Activated naive CD4-positive, alpha-beta T cell treated with anti-CD3 and anti-CD28 coated beads, Interleukin-2, amount 50 U/mL, for 24 hours (primary cell): ENCODE data around the gene FLRT2.

Source experiments
- H3K27ac Mint-ChIP-seq: one replicate; pipeline ENCODE4 v1.8.0; 2021; ENCODE audit warnings: mild to moderate bottlenecking, mixed read lengths
- H3K27me3 Mint-ChIP-seq: one replicate; pipeline ENCODE4 v1.8.0; 2021; ENCODE audit warnings: mixed read lengths
- H3K36me3 Mint-ChIP-seq: one replicate; pipeline ENCODE4 v1.8.0; 2021; ENCODE audit warnings: mixed read lengths
- H3K4me1 Mint-ChIP-seq: one replicate; pipeline ENCODE4 v1.8.0; 2021; ENCODE audit warnings: mixed read lengths
- H3K4me3 Mint-ChIP-seq: one replicate; pipeline ENCODE4 v1.8.0; 2021; ENCODE audit warnings: mild to moderate bottlenecking, mixed read lengths
- H3K9me3 Mint-ChIP-seq: one replicate; pipeline ENCODE4 v1.8.0; 2021; ENCODE audit warnings: mixed read lengths

Gene FLRT2

GRCh38 chr14:85573406-85573805 is 43.5 kb downstream of the FLRT2 start:
- no peak overlapping the region for H3K4me3 Mint-ChIP-seq
- no peak overlapping the region for H3K27ac Mint-ChIP-seq
- H3K36me3 Mint-ChIP-seq = no peaks in the 10 kb centered on the region
- H3K27me3 Mint-ChIP-seq = no peaks in the 10 kb centered on the region
- peaks cover 3% of the 10 kb centered on the region for H3K9me3 Mint-ChIP-seq
- no peaks in the 10 kb centered on the region for H3K4me1 Mint-ChIP-seq

DNA sequence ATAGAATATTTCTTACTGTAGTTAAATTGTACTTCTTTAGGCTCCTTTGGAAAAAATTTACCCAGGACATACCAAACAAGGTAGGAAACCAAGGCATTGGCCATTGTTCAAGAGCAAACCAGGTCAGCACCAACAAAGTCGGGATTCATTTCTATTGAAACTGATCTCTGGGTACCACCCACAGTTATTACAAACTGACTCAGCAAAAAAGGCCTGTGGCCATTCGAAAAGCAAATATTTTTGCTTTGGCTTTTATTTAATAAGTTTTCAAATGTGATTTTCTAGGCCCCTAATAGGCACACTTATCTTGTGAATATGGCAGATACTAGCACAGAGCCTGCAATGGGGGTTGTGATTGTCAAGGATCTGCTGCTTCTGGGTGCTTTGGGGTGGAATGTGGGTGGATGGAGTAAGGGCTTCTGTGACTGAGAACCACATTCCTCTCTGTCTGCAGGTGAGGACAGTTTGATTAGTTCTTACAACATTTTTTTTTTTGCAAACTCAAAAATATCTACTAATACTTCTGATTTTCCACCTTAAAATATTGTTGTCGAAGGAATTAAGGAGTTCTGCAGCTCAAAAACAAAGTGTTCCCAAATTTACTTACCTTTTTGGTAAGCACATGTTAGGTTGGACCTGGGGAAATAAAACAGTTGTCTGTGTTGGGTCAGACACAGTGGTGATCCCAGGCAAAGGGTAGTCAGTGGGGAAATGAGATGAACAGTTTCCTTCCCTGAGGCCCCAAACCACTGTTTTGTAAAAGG is 45.1 kb downstream of the FLRT2 start:
- no peaks in the 10 kb centered on the region for H3K36me3 Mint-ChIP-seq
- H3K4me1 Mint-ChIP-seq = no peaks in the 10 kb centered on the region
- no peaks in the 10 kb centered on the region for H3K27me3 Mint-ChIP-seq
- no peak overlapping the region for H3K27ac Mint-ChIP-seq
- no peak overlapping the region for H3K4me3 Mint-ChIP-seq
- peaks cover 4% of the 10 kb centered on the region for H3K9me3 Mint-ChIP-seq

- no peaks in the 10 kb centered on the region for H3K36me3 Mint-ChIP-seq
- H3K9me3 Mint-ChIP-seq = peaks cover 4% of the 10 kb centered on the region
- no peak overlapping the region for H3K4me3 Mint-ChIP-seq
- H3K27ac Mint-ChIP-seq = no peak overlapping the region
- no peaks in the 10 kb centered on the region for H3K4me1 Mint-ChIP-seq
- H3K27me3 Mint-ChIP-seq = no peaks in the 10 kb centered on the region
Observed at GRCh38 chr14:85575617-85575898, 45.6 kb downstream of the FLRT2 start.

DNA sequence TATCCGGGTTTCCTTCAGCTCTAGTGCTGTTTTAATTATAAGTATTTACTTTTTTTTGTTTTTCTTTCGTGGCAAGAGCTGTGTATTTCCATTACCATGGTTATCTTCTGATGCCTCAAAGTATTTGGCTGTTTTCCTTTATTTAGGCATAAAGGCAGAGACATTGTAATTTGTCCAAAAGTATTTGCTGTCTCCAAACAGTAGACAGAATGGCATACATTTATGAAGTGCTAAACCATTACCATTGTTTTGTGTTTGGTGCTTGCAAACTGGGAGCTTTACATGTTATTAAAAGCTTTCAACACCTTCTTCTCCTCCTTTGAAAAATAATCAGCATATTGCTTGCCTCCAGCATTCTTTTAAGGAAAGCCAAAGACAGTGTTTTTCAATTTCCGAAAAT is 46.3 kb downstream of the FLRT2 start:
- peaks cover 4% of the 10 kb centered on the region for H3K9me3 Mint-ChIP-seq
- no peaks in the 10 kb centered on the region for H3K36me3 Mint-ChIP-seq
- H3K27ac Mint-ChIP-seq = no peak overlapping the region
- H3K4me3 Mint-ChIP-seq = no peak overlapping the region
- H3K4me1 Mint-ChIP-seq = no peaks in the 10 kb centered on the region
- H3K27me3 Mint-ChIP-seq = no peaks in the 10 kb centered on the region

DNA sequence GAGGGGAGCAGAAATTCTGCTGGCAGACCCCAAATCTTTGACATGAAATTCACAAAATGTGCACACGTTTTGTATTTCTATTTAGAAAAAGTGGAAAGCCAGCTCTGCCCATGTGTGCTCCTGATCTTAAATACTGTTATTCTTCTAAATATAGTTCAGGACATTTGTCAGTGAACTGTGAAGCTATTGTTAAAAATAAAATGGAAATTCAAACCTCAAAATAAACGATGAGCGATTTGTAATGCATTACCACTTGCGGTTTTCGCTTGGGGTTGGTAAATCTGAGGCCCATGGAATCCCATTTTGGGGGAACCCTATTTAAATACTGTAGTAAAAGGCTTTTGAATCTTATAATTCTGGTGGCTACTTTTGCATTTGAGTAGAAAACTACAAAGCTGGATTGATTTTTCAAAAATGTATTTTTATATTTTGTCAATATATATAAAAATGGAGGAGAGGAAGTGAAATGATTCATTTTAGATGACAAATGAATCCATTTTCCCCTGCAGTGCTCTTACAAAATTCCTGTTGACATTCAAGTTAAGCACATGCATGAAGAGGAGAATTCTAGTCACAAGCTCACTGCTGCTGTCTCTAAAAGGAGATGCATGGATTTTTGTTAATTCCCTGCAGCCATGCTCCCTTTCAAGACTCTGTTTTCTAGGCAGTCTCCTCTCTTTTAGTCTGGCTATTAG is 47.1 kb downstream of the FLRT2 start:
- Mint-ChIP-seq H3K4me3 (no peak overlapping the region), H3K9me3 (peaks cover 4% of the 10 kb centered on the region), H3K27ac (no peak overlapping the region), H3K27me3 (no peaks in the 10 kb centered on the region), H3K36me3 (no peaks in the 10 kb centered on the region), H3K4me1 (no peaks in the 10 kb centered on the region)

DNA sequence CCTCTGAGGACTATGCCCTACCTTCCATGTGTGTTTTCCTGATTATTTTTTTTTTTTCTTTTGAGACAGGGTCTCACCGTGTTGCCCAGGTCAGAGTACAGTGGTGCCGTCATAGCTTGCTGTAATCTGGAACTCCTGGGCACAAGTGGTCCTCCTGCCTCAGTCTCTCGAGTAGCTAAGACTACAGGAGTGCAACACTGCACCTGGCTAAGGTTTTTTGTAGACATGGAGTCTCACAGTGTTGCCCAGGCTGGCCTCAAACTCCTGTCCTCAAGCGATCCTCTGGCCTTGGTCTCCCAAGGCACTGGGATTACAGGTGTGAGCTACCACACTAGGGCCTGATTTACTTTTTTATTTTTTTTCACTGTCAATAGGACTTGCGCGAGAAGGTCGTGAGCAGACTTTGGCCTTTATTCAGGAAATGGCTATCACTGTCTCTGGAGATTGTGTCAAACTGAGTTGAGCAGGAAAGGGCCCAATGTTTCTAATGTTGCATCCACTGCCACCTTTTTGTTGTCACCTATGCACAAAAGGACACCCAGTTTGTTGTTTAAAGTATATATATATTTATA is 47.7 kb downstream of the FLRT2 start:
- Mint-ChIP-seq H3K36me3 (no peaks in the 10 kb centered on the region), H3K9me3 (peaks cover 4% of the 10 kb centered on the region), H3K27me3 (no peaks in the 10 kb centered on the region), H3K4me3 (no peak overlapping the region), H3K4me1 (no peaks in the 10 kb centered on the region), H3K27ac (no peak overlapping the region)

- H3K36me3 Mint-ChIP-seq = no peaks in the 10 kb centered on the region
- H3K4me3 Mint-ChIP-seq = no peak overlapping the region
- H3K27me3 Mint-ChIP-seq = no peaks in the 10 kb centered on the region
- H3K4me1 Mint-ChIP-seq = no peaks in the 10 kb centered on the region
- H3K27ac Mint-ChIP-seq = no peak overlapping the region
- peaks cover 4% of the 10 kb centered on the region for H3K9me3 Mint-ChIP-seq
Observed at GRCh38 chr14:85578357-85578756, 48.4 kb downstream of the FLRT2 start.

DNA sequence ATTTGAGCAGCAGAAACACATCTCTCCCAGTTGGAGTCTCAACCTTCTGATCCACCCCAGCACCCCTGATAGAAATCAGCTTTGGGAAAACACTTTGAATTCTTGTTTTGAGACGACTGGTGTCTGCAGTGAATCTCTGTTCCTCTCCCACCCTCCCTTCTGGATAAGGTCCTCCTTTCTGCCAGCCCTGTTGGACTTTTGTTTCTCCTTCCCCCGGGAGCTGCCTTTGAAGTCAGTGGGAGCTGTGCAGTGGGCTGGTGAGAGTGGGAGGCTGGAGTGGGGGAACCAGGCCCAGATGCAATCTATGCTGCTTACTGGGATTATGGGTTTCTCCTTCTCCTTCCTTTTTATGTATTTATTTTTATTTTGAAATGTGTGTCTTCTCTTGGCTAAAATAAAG is 49.0 kb downstream of the FLRT2 start:
- Mint-ChIP-seq H3K36me3 (no peaks in the 10 kb centered on the region), H3K4me3 (no peak overlapping the region), H3K9me3 (peaks cover 4% of the 10 kb centered on the region), H3K27ac (no peak overlapping the region), H3K4me1 (no peaks in the 10 kb centered on the region), H3K27me3 (no peaks in the 10 kb centered on the region)

DNA sequence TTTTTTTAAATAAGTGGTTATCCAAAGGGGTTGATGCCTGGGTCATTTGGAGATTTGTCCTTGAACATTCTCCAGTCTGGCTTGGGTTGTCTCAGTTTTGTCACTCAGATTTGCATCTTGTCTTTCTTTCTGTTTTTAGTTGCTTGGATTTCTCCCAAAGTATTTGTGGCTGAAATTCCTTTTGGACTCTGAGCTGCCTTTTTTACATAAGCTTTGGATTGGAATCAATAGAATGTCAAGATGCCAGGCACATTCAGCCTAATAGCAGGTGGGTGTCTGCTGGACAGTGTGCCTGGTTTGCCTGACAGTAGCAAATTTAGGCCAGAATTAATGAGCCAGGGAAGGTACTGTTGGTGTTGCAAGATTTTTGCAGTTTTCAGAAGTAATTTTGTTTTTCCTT is 50.0 kb downstream of the FLRT2 start:
- H3K9me3 Mint-ChIP-seq = peaks cover 4% of the 10 kb centered on the region
- H3K27ac Mint-ChIP-seq = no peak overlapping the region
- H3K36me3 Mint-ChIP-seq = no peaks in the 10 kb centered on the region
- H3K27me3 Mint-ChIP-seq = no peaks in the 10 kb centered on the region
- no peak overlapping the region for H3K4me3 Mint-ChIP-seq
- no peaks in the 10 kb centered on the region for H3K4me1 Mint-ChIP-seq

GRCh38 chr14:85580536-85581140 is 50.7 kb downstream of the FLRT2 start:
- Mint-ChIP-seq H3K9me3 (peaks cover 4% of the 10 kb centered on the region), H3K4me1 (no peaks in the 10 kb centered on the region), H3K36me3 (no peaks in the 10 kb centered on the region), H3K4me3 (no peak overlapping the region), H3K27me3 (no peaks in the 10 kb centered on the region), H3K27ac (no peak overlapping the region)

DNA sequence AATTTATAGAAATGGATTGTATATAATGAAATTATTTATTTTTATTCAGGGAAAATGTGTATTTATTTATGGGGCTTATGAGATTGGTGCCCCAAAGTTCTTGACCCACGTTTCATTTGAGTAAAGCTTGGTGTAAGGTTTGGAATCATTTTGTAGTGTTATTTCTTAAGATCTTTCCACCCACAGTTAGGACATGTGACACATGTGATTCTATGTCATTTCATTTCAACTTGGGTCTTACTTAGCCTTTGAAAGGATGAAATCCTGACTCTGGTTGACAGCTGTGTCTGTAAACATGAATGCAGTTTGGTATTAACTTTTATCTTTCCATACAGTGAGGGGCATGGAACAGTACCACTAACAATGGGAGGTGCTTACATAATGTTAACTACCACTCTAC is 51.7 kb downstream of the FLRT2 start:
- H3K9me3 Mint-ChIP-seq = peaks cover 4% of the 10 kb centered on the region
- H3K4me3 Mint-ChIP-seq = no peak overlapping the region
- H3K4me1 Mint-ChIP-seq = no peaks in the 10 kb centered on the region
- no peaks in the 10 kb centered on the region for H3K36me3 Mint-ChIP-seq
- no peak overlapping the region for H3K27ac Mint-ChIP-seq
- no peaks in the 10 kb centered on the region for H3K27me3 Mint-ChIP-seq

GRCh38 chr14:85583380-85583779 is 53.4 kb downstream of the FLRT2 start:
- H3K4me1 Mint-ChIP-seq = peaks cover 4% of the 10 kb centered on the region
- H3K27ac Mint-ChIP-seq = no peak overlapping the region
- no peaks in the 10 kb centered on the region for H3K27me3 Mint-ChIP-seq
- peaks cover 5% of the 10 kb centered on the region for H3K9me3 Mint-ChIP-seq
- H3K4me3 Mint-ChIP-seq = no peak overlapping the region
- no peaks in the 10 kb centered on the region for H3K36me3 Mint-ChIP-seq

DNA sequence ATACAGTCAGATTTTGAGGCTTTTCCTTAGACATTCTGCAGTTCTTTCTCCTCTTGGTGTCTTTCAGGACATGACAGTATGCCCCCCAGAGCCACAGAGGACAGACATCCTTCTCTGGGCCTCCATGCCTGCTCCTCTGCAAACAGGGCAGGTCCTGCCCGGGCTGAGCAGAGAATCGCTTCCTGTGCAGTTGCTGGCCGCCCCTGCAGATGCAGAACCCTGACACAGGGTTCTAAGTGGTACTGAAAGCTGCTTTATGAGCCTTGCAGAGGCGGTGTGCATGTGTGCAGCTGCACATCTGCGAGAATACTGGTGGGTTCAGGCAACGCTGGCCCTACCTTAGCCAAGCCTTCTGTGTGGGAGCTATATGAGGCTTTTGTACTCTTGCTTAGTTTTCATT is 54.5 kb downstream of the FLRT2 start:
- no peaks in the 10 kb centered on the region for H3K27me3 Mint-ChIP-seq
- H3K4me3 Mint-ChIP-seq = no peak overlapping the region
- H3K4me1 Mint-ChIP-seq = peaks cover 4% of the 10 kb centered on the region
- no peak overlapping the region for H3K27ac Mint-ChIP-seq
- peaks cover 3% of the 10 kb centered on the region for H3K9me3 Mint-ChIP-seq
- H3K36me3 Mint-ChIP-seq = no peaks in the 10 kb centered on the region

DNA sequence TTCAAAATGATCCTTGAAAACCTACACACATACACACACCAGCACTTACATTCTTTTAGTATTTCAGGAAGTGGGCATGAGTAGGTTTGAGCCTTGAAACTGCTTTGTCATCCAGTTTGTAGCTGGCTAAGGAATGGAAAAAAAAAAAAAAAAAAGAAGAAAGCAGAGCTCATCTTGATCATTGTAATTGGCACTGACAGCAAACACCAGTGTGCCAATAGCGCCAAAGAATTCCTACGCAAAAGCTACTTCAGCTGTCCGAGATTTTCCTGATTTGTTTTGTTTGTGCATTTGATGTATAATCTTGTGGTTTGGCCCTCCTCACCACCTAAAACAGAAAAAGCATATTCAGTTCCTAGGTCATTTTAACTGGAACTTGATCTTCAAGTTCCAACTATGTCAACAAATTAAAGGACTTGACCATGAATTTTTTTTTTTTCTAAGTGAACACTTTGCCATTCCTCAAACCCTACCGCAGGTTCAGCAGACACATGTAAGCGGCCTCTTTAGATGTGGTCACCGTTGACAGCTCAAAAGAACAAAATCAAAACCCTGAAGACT is 57.3 kb downstream of the FLRT2 start:
- Mint-ChIP-seq H3K36me3 (no peaks in the 10 kb centered on the region), H3K9me3 (peaks cover 3% of the 10 kb centered on the region), H3K27ac (no peak overlapping the region), H3K4me3 (no peak overlapping the region), H3K27me3 (peaks cover 2% of the 10 kb centered on the region), H3K4me1 (peaks cover 4% of the 10 kb centered on the region)

DNA sequence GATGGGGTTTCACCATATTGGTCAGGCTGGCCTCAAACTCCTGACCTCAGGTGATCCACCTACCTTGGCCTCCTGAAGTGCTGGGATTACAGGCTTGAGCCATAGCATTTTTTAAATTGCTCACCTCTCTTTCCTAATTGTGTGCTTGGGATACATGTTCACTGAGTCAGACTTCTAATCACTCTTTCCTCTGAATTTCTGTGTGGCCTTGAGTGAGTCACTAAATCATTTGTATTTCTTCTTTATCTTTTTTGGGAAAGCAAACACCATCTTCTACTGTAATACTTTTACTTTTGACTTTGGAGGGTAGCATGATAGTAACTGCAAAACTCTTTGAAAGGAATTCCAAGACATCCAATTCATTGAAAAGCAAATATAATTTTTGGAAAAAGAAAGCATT is 60.8 kb downstream of the FLRT2 start:
- Mint-ChIP-seq H3K27ac (no peak overlapping the region), H3K36me3 (no peaks in the 10 kb centered on the region), H3K4me3 (no peak overlapping the region), H3K27me3 (peaks cover 2% of the 10 kb centered on the region), H3K9me3 (peaks cover 3% of the 10 kb centered on the region), H3K4me1 (peaks cover 4% of the 10 kb centered on the region)

DNA sequence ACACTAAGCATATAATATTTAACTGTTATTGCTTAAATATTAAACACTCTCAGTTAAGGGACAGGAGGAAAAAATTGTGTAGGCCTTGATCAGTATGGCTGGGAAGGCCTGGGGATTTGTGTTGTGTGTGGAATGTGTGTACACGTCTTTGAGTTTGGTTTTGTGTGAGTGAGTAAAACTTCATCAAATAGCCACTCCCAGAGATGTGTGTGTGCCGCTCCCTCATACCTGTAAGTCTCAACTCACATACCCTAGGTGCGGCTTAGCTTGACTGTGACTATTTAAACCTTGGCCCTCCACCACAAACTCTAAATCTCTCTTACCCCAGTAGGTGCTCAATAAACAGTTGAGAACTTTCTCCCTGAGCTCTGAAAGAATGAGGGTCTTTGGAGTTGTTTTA is 64.3 kb downstream of the FLRT2 start:
- H3K4me1 Mint-ChIP-seq = no peaks in the 10 kb centered on the region
- peaks cover 2% of the 10 kb centered on the region for H3K27me3 Mint-ChIP-seq
- no peaks in the 10 kb centered on the region for H3K9me3 Mint-ChIP-seq
- no peak overlapping the region for H3K4me3 Mint-ChIP-seq
- H3K36me3 Mint-ChIP-seq = no peaks in the 10 kb centered on the region
- H3K27ac Mint-ChIP-seq = no peak overlapping the region
